Measurements from ENCODE around the gene HIP1.
"Not testable (repeated sequence)": the region's sequence is repeated elsewhere in the genome, so short reads cannot be mapped to it uniquely, and the experiment has no call there.

The HIP1 gene

DNA sequence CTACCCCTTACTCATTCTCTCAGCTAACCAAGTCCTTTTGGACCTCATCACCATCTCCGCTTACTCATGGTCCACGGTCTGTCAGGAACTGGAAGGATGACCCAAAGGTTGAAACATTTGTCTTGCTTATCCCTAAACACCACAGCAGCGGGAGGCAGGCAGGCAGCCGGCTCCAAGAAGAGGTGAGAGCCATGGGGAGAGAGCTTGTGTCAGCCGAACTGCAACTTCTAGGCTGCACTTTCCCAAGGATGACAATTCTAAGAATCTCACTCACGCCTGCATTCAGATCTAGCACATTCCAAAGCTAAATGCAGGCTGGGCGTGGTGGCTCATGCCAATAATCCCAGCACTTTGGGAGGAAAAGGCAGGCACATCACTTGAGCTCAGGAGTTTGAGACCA is 160.7 kb downstream of the HIP1 start:
- no peak for DNase-seq (ENCODE audit: low read depth in 2 of 2, low spot score in 1 of 2)

DNA sequence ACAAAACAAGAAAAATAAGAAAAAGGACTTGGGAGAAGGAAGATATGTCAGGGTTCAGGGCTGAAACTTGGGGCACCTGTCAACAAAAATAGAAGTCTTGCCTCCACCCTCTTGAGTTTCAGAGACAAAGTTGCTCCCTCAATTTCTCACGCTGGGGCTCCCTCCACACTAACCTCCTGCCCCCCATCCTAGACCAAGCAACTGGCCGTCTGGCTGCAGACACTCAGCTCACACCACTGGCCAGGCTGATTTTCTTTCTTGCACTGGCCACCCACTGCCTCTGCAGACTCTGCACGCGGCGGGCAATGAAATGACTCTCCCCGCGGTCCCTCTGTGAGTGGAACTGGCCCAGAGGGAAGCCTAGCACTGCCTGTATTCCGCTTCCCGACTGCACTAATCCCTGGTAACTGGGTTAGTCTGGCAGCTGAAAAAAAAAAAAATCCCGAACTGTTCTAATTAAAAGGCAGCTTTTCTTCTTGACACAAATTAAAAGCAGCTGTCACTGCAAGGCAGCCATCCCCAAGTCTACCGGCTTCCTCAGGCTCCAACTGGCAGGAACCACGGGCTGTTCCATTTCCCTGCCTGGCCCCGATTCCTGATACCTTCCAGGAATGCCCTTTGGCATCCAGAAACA is 163.1 kb downstream of the HIP1 start:
- no peak for DNase-seq (ENCODE audit: low read depth in 2 of 2, low spot score in 1 of 2)

DNA sequence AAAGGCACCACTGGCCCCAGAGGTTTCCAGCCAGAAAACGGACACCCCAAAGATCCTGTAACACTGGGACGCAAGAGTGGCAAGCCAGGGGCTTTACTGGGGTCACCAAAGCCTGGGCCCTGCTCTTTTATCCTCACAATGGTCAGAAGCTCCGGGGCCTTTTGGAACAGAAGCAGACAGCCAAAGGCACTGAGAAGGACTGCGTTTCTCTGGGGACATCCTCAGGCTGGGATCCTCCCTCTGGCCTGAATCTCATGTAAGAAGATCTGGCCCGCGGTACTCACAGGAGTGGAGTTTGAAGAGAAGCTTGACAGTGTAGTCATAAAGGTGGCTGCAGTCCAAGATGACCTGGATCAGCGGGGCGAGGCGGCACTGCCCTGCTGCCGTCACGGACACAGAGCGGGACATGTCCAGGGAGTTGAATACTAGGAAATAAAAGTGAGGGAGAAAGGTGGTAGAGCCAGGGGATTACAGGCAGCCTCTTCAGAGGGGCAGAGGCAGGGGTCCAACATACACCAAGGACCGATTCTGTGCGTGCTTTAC is 165.2 kb downstream of the HIP1 start:
- DNase-seq (ENCODE audit: low read depth in 2 of 2, low spot score in 1 of 2): no peak

DNA sequence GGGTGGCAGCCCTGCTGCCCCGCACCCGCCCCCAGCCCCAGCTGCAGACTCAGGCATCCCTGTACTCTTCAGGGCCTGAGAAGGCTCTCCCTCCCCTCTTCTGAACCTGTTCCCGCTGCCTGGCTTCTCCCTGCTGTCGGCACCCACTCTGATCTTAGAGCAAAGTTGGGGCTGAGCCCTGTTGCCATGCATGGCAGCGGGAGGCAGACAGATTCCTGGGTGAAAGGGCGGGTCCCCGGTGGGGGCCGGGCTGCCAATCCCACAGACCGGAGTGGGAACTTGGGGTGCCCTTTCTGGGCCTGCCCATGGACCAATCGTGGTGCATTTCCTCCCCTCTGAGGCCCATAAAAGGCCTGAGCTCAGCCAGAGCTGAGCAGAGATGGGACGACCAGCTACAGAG is 165.9 kb downstream of the HIP1 start:
- no peak for DNase-seq (ENCODE audit: low read depth in 2 of 2, low spot score in 1 of 2)

DNA sequence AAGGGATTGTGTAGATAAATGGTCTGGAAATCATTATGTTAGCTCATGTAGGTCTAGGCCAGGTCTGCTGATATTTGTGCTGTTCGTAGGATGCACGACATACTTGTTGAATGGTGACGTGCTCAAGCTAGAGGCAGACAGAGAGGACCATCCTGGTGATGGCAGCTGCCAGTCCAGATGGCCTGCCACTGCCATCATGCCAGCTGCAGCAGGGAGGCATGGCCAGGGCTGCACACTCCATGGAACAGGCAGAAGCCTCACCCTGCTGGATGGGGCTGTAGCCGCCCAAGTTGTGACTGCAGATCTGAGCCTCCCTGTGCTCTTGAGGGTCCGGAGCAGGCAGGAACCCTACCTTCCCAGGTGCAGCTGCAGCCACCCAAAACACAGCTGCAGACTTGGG is 166.3 kb downstream of the HIP1 start:
- DNase-seq (ENCODE audit: low read depth in 2 of 2, low spot score in 1 of 2): no peak

DNA sequence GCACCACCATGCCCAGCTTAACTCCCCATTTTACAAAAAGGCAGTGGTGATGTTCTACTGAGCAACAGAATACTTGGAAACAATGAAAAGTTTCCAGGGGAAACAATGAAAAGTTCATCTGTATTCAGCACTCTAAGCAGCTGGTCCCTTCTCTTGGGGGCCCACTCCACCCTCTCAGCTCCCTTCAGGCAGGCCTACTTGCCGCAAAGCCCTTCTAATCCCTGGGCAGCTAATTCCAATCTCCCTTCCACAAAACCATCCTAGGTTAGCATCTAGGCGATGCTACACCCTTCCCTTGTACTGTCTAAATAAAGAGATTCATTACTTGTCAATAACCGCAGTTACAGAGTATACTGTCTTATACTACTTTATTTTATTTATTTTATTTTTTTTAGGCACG is 167.5 kb downstream of the HIP1 start:
- no peak for DNase-seq (ENCODE audit: low read depth in 2 of 2, low spot score in 1 of 2)

DNA sequence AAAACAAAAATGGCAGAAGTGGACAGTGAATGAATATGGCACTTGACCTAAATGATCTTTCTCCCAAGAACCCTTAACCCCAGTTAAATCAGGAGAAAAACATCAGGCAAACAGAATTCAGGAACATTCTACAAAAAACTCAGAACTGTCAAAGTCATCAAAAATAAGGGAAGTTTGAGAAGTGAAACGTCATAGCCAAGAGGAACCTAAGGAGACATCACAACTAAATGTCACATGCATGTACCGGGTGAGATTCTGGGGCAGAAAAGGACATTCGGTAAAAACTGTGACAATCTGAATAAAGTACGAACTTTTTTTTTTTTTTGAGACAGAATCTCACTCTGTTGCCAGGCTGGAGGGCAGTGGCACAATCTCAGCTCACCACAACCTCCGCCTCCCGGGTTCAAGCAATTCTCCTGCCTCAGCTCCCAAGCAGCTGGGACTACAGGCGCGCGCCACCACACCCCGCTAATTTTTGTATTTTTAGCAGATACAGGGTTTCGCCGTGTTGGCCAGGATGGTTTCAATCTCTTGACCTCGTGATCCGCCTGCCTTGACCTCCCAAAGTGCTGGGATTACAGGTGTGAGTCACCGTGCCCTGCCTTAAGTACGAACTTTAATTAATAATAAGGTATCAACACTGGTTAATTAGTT is 169.0 kb downstream of the HIP1 start:
- DNase-seq (ENCODE audit: low read depth in 2 of 2, low spot score in 1 of 2): not testable (repeated sequence)

DNA sequence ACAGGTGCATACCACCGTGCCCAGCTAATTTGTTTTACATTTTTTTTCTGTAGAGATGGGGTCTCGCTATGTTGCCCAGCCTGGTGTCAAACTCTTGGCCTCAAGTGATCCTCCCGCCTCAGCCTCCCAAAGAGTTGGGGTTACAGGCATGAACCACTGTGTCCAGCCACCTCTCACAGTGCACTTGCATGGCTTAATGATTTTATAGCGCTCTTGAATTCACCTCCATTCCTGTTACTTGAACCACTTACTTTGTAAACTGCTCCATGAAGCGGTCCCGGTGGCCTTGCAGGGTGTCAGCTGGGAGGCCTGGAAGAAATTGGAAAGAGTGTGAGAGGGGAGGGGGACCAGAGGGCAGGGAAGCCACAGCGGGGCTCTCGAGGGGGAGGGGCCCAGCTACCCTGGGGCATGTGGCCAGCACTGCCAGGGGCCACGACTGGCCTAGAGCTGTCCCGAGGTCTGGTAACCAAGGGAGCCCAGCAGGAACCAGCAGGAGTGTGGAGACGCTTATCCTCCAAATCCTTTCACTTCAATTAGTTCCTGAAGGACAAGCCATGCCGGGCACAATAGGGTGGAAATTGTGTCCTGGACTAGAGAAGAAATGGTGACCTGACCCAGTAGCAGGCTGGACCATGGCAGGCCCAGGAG is 170.7 kb downstream of the HIP1 start:
- no peak for DNase-seq (ENCODE audit: low read depth in 2 of 2, low spot score in 1 of 2)

DNA sequence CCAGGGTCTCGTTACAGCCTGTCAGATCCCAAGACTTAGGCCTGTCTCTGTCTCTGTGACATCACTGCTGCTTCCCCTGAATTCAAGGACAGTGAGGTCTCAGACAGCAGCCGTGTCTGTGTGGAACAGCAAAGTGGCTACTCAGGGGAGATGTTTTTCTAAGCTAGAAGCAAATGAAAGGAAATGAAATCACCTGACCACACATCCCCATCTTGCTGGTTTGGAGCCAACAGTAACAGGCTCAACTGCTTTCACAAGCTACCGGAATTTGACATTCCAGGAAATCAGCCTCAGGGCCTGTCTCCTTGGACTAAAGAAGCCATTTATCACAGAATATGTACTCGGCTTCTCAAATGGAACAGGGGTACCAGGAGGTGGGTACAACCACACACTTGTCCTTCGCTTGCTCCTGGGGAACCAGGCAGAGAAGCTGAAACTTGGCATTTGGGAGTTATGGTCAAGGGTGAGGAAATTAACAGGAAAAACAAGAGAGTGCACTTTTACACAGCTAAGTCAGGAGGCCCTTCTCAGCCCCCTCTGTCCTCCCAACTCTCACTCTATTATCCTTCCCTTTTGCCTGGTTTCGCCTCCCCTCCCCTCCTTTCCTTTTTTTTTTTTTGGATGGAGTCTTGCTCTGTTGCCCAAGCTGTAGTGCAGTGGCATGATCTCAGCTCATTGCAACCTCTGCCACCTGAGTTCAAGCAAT is 173.5 kb downstream of the HIP1 start:
- DNase-seq (ENCODE audit: low read depth in 2 of 2, low spot score in 1 of 2): no peak

DNA sequence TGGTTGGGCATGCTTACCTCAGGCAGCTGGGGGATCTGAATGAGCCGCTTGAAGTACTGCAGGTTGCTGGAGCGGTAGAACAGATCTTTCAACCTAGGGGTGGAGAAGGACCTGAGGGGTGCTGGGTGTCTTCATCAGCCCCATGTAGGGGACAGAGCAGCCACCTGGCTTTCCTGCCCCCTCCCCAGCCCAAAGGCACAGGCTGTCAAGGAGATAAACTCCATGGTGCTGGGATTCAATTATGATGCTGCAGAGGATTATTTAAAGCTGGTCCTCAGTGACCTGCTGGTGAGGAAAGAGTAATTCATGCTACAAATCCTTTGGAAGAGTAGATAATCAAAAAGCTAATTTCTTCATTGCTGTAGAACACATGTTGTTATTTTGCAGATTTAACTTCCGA is 175.6 kb downstream of the HIP1 start:
- no peak for DNase-seq (ENCODE audit: low read depth in 2 of 2, low spot score in 1 of 2)

DNA sequence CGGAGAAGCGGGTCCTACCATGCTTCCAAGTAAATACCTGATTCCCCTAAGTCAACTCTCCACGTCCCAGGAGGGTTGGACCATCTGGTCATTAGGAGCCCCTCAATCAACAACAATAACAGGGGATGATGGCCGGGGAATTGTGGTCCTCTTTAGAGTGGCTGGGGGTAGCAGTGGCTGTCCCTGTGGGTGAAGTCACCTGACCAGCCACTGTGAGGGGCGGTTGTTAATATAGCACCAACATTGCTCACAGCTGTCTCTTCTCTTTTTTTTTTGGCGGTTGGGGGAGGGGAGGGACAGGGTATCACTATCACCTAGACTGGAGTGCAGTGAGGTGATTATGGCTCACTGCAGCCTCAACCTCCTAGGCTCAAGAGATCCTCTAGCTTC is 178.8 kb downstream of the HIP1 start:
- DNase-seq (ENCODE audit: low read depth in 2 of 2, low spot score in 1 of 2): no peak

DNA sequence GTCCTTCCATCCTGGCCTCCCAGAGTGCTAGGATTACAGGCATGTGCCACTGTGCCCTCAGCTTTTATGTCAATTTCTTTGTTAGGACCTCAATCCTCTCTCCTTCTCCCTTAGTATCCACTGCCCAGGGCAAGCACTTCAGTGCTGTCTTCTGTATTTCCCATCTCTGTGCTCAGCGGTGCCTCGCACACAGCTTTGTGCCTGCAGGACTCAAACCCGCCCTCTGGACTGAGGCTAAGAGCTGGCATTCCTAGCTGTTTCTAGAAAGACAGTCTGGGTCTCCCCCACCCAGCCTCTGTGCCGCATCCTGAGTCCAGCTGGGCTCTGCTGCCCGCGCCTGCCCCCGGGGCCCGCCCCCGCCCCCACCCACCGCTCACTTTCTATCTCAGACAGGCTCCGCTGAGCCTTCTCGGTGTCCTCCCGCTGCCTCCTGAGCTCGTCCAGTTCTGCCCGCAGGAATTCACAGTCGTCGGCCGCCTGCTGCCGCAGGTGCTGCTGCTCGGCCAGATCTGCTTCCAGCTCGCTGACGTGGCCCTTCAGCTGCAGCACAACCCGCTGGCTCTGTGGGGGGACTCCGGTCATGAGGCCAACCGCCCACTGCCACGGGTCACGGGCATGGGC is 179.3 kb downstream of the HIP1 start:
- DNase-seq (ENCODE audit: low read depth in 2 of 2, low spot score in 1 of 2): no peak

DNA sequence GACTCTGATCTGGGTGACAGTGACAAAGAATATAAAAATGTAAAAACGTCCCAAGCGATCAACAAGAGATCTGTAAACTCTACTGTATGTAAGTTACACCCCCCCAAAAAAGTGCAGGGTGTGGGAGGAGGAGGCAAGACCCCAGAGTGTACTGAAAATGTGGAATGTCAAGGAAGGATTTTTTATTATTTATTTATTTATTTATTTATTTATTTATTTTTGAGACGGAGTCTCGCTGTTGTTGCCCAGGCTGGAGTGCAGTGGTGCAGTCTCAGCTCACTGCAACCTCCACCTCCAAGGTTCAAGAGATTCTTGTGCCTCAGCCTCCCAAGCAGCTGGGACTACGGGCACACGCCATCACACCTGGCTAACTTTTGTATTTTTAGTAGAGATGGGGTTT is 181.9 kb downstream of the HIP1 start:
- DNase-seq (ENCODE audit: low read depth in 2 of 2, low spot score in 1 of 2): not testable (repeated sequence)

DNA sequence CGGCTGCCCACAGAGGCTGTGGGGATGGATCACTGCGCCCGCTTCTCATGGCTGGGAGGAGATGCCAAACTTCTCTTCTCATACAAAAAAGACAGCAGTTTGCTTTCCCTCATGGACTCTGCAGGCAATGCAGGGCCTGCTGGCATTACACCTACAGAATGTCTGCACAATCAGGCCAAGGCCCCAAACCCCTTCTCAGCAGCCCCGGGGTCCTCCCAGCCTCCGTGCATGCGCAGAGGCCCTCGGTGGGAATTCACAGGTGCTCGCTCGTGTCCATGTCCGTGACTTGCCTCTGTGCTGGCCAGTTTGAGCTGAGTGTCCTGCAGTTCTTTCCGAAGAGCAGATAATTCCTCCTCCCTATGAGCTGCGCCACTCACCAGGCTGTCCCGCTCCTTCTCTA is 183.0 kb downstream of the HIP1 start:
- no peak for DNase-seq (ENCODE audit: low read depth in 2 of 2, low spot score in 1 of 2)

DNA sequence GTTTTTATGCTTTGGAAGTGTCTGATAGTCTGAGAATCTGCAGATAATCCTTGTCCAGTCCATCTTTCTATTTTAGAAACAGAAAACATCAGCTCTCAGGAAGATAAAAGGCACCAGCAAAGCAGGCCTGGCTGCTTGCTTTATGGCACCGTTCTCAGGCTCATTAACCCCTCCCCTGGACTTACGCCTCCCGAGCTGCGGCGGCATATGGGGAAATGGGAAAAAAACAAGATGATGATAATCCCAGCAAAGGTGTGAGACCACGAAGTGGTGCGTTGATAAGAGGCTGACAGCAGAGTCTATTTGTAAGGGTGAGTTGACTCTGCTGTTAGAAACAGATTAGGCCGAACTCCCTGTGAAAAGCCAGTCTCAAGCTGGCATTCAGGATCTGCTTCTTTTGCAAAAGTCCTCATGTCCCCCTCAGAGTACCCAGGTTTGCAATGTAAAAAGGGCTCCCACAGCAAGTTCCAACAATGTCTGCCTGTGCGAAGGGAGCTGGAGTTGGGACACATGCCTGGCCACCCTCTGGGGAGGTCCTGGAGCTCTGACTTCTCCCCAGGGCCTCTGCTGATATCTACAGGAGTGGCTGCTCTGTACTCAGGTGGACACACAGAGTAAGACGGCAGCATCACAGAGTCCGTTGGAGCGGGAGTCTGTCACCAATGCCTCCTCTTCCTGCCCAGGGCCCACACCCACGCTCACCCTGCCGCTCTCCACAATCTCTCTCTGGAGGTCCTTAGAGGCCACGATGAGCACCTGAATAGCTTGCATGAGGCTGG is 192.3 kb downstream of the HIP1 start:
- no peak for DNase-seq (ENCODE audit: low read depth in 2 of 2, low spot score in 1 of 2)

DNA sequence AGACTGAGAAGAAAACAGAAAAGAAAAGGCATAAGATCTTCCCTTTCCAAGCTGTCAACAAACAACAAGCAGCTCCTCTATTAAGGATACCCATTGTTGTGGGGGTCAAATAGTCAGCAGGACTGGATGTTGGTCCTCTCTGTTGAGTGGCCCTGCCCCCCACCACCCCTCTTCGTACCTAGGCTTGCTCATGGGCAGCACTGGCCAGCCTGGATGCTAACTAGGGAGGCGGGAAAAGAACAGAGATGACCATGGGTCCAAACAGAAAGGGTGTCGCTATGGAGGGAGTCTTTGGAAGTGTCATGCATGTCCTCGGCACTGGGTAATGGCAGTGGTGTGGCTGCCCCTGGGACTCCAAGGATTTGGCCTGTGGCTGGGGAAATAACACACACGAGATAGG is 201.0 kb downstream of the HIP1 start:
- no peak for DNase-seq (ENCODE audit: low read depth in 2 of 2, low spot score in 1 of 2)

DNA sequence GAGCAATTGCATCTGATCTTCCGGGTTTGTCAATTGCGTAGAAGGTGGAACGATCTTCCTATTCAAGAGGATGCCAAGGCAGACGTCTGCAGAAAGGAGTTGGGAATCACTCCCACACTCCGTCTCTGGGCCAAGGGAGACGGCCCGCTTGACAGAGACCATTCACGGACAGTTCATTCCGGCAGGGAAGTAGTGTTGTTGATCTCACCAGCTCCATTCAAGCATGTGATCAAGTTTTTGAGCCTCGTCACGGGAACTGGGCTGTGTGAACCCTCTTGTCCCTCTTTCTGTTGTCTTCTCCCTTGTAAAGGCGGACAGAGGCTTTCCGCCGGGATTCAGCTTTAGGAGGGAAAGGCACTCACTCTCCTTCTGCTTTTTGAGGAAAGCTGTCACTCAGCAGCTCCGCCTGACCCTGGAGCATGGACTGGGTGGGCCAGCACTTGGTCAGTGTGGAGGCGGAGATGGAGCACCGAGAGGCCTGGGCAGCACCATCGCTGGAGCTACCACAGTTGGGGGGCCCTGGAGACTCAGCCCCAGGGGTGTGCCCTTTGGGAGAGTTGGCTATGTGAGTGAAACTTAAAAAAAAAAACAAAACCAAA is 201.7 kb downstream of the HIP1 start:
- DNase-seq (ENCODE audit: low read depth in 2 of 2, low spot score in 1 of 2): no peak

DNA sequence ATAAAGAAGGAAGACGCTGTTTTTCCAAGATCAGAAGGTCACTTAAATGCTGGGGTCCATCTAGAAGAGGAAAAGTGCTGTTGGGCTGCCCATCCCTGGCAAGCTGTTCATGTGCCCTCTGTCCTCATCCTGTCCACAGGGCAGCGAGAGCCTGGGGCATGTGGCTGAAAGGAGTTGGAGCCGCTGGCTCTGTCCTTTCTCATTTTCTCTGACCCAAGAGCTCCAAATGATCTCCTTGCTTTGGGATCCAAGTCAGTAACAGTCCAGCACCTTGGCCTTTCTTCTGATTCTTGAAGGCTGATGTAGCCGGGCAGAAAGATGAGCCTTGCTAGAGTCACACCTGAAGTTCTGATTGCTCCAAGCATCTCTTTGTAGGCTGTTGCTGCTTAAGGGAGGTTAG is 202.2 kb downstream of the HIP1 start:
- no peak for DNase-seq (ENCODE audit: low read depth in 2 of 2, low spot score in 1 of 2)

DNA sequence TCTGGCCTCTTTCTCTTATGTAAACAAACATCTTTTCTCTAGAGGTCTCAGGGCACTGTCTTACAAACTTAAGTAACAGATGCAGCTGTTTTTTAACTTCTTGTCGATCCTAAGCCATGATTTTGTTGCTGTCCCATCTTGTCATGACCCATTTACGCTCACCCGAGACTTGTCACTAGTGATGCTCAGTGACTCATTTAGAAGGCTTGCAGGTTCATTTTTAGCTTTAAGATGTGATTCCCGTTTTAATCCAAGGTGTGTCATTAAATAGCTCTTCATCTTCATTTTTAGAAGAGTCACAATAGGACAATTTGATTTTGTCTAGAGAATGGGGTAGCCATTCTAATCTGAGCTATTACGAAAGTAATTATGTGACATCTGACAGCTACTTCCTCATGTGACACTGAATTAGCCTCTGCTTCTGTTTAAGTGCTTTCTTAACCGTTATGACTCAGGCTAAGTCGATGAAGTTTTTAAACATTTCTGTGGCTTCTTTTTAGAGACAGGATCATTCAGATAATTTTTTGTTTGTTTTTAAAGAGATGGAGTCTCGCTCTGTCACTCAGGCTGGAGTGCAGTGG is 203.9 kb downstream of the HIP1 start:
- no peak for DNase-seq (ENCODE audit: low read depth in 2 of 2, low spot score in 1 of 2)

DNA sequence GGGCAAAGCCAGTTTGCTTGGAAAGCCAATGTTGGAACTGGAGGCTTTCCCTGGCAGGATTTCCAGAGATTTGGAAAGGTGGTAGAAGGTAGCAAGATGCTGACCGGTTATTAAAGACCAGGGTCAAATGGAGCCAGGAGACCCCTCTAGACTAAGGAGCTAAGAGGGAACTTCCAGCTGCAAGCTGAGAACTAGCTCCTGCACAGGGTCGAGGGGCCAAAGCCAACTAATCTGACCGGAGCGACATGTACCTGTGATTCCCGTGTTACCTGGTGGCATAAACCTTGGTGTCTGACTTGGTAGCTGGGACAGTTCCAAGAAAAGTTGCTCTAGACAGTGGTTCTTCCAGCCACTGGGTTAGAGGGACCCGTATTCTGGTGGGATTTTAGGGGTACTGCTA is 204.8 kb downstream of the HIP1 start:
- DNase-seq (ENCODE audit: low read depth in 2 of 2, low spot score in 1 of 2): no peak

All from stimulated activated CD8-positive, alpha-beta memory T cell treated with anti-CD3 and anti-CD28 coated beads, Interleukin-4, amount 100 ng/mL, for 1 hour (primary cell).